GM23338 (cell line): ENCODE measurements around the gene PRELID2. TPM values are rescaled to one million over a fixed set of nuclear protein-coding genes. Genes with fewer than 3 reads are reported as not detected.

Experiments used
- ATAC-seq: fragments of 200-7000 bp; cut with Tn5 transposase; 3 replicates; pipeline ENCODE4 v1.9.1; 2020
- DNase-seq: peaks from one replicate; pipeline ENCODE4 v3.0.0-alpha.2; 2015; ENCODE audit warnings: low spot score
- H2AFZ ChIP-seq: fragments of 200-600 bp; sonication (generic); 2 replicates; pipeline ENCODE4 v1.8.0; 2016; ENCODE audit warnings: antibody characterized with exemption, mild to moderate bottlenecking, moderate library complexity
- H3F3A ChIP-seq: fragments of 200-600 bp; sonication (generic); replicated peaks from 2 replicates; pipeline ENCODE4 v1.8.0; 2017; ENCODE audit warnings: antibody characterized with exemption, mixed run types, low read depth
- H3K27ac ChIP-seq: fragments of 200-600 bp; sonication (generic); 2 replicates; pipeline ENCODE4 v1.6.1; 2016; ENCODE audit warnings: low read depth
- H3K27me3 ChIP-seq: fragments of 200-600 bp; sonication (generic); 2 replicates; pipeline ENCODE4 v1.8.0; 2016; ENCODE audit warnings: mild to moderate bottlenecking, mixed run types, moderate library complexity; ENCODE audit not compliant: insufficient read depth
- H3K36me3 ChIP-seq: fragments of 200-600 bp; sonication (generic); 2 replicates; pipeline ENCODE4 v1.8.0; 2016; ENCODE audit warnings: mild to moderate bottlenecking; ENCODE audit not compliant: insufficient read depth
- H3K4me1 ChIP-seq: fragments of 200-600 bp; sonication (generic); 2 replicates; pipeline ENCODE4 v1.8.0; 2016; ENCODE audit warnings: mild to moderate bottlenecking, moderate library complexity; ENCODE audit not compliant: insufficient read depth
- H3K4me2 ChIP-seq: fragments of 200-600 bp; sonication (generic); 2 replicates; pipeline ENCODE4 v1.7.1; 2017; ENCODE audit warnings: mixed run types
- H3K4me3 ChIP-seq: fragments of 200-600 bp; sonication (generic); 2 replicates; pipeline ENCODE4 v1.6.1; 2016; ENCODE audit warnings: mixed run types
- H3K79me2 ChIP-seq: fragments of 200-600 bp; sonication (generic); replicated peaks from 2 replicates; pipeline ENCODE4 v1.8.0; 2017; ENCODE audit warnings: mild to moderate bottlenecking; ENCODE audit not compliant: insufficient read depth
- H3K9me2 ChIP-seq: fragments of 200-600 bp; sonication (generic); 2 replicates; pipeline ENCODE4 v1.8.0; 2017; ENCODE audit not compliant: insufficient read depth
- H4K20me1 ChIP-seq: fragments of 200-600 bp; sonication (generic); replicated peaks from 2 replicates; pipeline ENCODE4 v1.8.0; 2017; ENCODE audit warnings: mild to moderate bottlenecking; ENCODE audit not compliant: insufficient read depth
- H3K27ac Mint-ChIP-seq: 2 replicates; pipeline ENCODE4 v1.8.0; 2020; ENCODE audit warnings: inconsistent platforms, mild to moderate bottlenecking, moderate library complexity, mixed read lengths
- H3K27me3 Mint-ChIP-seq: 3 replicates; pipeline ENCODE4 v1.8.0; 2022; ENCODE audit warnings: low read depth, mild to moderate bottlenecking, moderate library complexity, mixed read lengths, inconsistent platforms; ENCODE audit not compliant: insufficient read depth, poor library complexity
- H3K36me3 Mint-ChIP-seq: 3 replicates; pipeline ENCODE4 v1.8.0; 2021; ENCODE audit warnings: low read depth, mild to moderate bottlenecking, inconsistent platforms, moderate library complexity, mixed read lengths
- H3K4me1 Mint-ChIP-seq: 3 replicates; pipeline ENCODE4 v1.8.0; 2020; ENCODE audit warnings: mild to moderate bottlenecking, inconsistent platforms, mixed read lengths
- H3K4me3 Mint-ChIP-seq: 3 replicates; pipeline ENCODE4 v1.8.0; 2021; ENCODE audit warnings: moderate library complexity, mild to moderate bottlenecking, inconsistent platforms, mixed read lengths
- H3K9me3 Mint-ChIP-seq: 3 replicates; pipeline ENCODE4 v1.8.0; 2020; ENCODE audit warnings: moderate library complexity, mild to moderate bottlenecking, inconsistent platforms, mixed read lengths
- CREB1 ChIP-seq: fragments of 250-450 bp; sonication (Bioruptor Pico); IDR thresholded peaks from 2 replicates; pipeline ENCODE4 v1.5.0; 2020; ENCODE audit warnings: low read depth, mild to moderate bottlenecking, moderate library complexity
- CTCF ChIP-seq, 2 experiments: fragments of 200-600 bp in 1 of 2; sonication (generic) in 1 of 2; conservative IDR thresholded peaks; 2 replicates each; pipeline versions ENCODE4 v1.5.1 to v1.6.1; 2016 to 2017; ENCODE audit warnings: antibody characterized with exemption in 2 of 2, low read depth in 2 of 2, mild to moderate bottlenecking in 2 of 2, moderate library complexity in 1 of 2
- ETS1 ChIP-seq: IDR thresholded peaks from 2 replicates; pipeline ENCODE4 v1.6.1; 2016; ENCODE audit warnings: antibody characterized with exemption
- EZH2 ChIP-seq: fragments of 200-600 bp; sonication (generic); IDR thresholded peaks from one replicate; pipeline ENCODE4 v1.8.0; 2017; ENCODE audit warnings: antibody characterized with exemption, mild to moderate bottlenecking, low read depth; ENCODE audit not compliant: unreplicated experiment
- JUNB ChIP-seq: IDR thresholded peaks from one replicate; pipeline ENCODE4 v1.6.1; 2016; ENCODE audit warnings: antibody characterized with exemption; ENCODE audit not compliant: unreplicated experiment
- NANOG ChIP-seq: IDR thresholded peaks from 2 replicates; pipeline ENCODE4 v1.6.1; 2016; ENCODE audit warnings: antibody characterized with exemption, borderline replicate concordance
- POLR2AphosphoS5 ChIP-seq: IDR thresholded peaks from 2 replicates; pipeline ENCODE4 v1.6.1; 2016; ENCODE audit warnings: antibody characterized with exemption, low read depth
- STAT1 ChIP-seq: IDR thresholded peaks from one replicate; pipeline ENCODE4 v1.6.1; 2016; ENCODE audit warnings: antibody characterized with exemption; ENCODE audit not compliant: unreplicated experiment
- ZNF114 ChIP-seq: fragments of 250-450 bp; sonication (Bioruptor Pico); IDR thresholded peaks from 2 replicates; pipeline ENCODE4 v1.5.0; 2020; ENCODE audit warnings: mild to moderate bottlenecking, moderate library complexity
- ZNF331 ChIP-seq: fragments of 250-450 bp; sonication (Bioruptor Pico); IDR thresholded peaks from 2 replicates; pipeline ENCODE4 v1.5.0; 2020; ENCODE audit warnings: low read depth, mild to moderate bottlenecking, moderate library complexity
- ZNF462 ChIP-seq: fragments of 250-450 bp; sonication (Bioruptor Pico); IDR thresholded peaks from 2 replicates; pipeline ENCODE4 v1.5.0; 2020; ENCODE audit warnings: mild to moderate bottlenecking, moderate library complexity
- polyA plus RNA-seq: library from polyadenylated mRNA; unstranded; fragments of >200 nt; fragmentation: Nextera tagmentation; extraction: Ambion mirVana; gene quantifications from 2 replicates; pipeline ENCODE4 v1.2.1, GENCODE V29; 2016
- total RNA-seq: library from RNA; depleted of rRNA; stranded (reverse); fragments of >200 nt; shearing (Covaris generic); gene quantifications from 2 replicates; pipeline ENCODE4 v1.2.3, GENCODE V29; 2014

Gene PRELID2
- total and polyA plus RNA-seq, 2 experiments from 2014 or later = 9.3 to 9.8 TPM

GRCh38 chr5:145797336-145797735 lies 37.8 kb downstream of the PRELID2 start (continued):
- no peak for TF ChIP-seq CTCF (conservative IDR thresholded peaks at IDR 0.05; ENCODE audit: low read depth in 2 of 2)
- no peak for TF ChIP-seq CREB1 (CRISPR knock-in tag)

- Mint-ChIP-seq H3K4me3 (no peak overlapping the region), H3K9me3 (no peaks in the 10 kb centered on the region), H3K4me1 (no peaks in the 10 kb centered on the region; the same call in 2 of the 3 replicates), H3K27me3 (peaks cover 5% of the 10 kb centered on the region), H3K27ac (no peak overlapping the region), H3K36me3 (no peaks in the 10 kb centered on the region)
- H3F3A ChIP-seq = no peaks in the 10 kb centered on the region
- H3K4me3 ChIP-seq = no peak overlapping the region
- no peak overlapping the region for H3K4me2 ChIP-seq
- peaks cover 10% of the 10 kb centered on the region; the same call in 1 of the 2 replicates for H3K4me1 ChIP-seq
- no peaks in the 10 kb centered on the region for H3K9me2 ChIP-seq
- no peak for ATAC-seq
- H4K20me1 ChIP-seq = no peaks in the 10 kb centered on the region
- H3K36me3 ChIP-seq = no peaks in the 10 kb centered on the region
- no peaks in the 10 kb centered on the region for H3K27me3 ChIP-seq
- no peak for DNase-seq
- no peaks in the 10 kb centered on the region for H3K79me2 ChIP-seq
- no peak overlapping the region for H2AFZ ChIP-seq
- no peak overlapping the region for H3K27ac ChIP-seq
- TF ChIP-seq EZH2 (no peak), STAT1 (no peak), POLR2AphosphoS5 (no peak), ZNF331 (CRISPR knock-in tag) (no peak), CREB1 (CRISPR knock-in tag) (no peak), ZNF114 (no peak), NANOG (no peak)
These were observed 38.8 kb downstream of the PRELID2 start for GRCh38 chr5:145796318-145796717.

GRCh38 chr5:145793574-145793973 lies 41.6 kb downstream of the PRELID2 start:
- no peak overlapping the region for H3K4me3 Mint-ChIP-seq
- ATAC-seq = no peak
- H3K27ac Mint-ChIP-seq = no peak overlapping the region
- TF ChIP-seq ETS1 (no peak), ZNF462 (CRISPR knock-in tag) (no peak), EZH2 (no peak), STAT1 (no peak), NANOG (no peak), JUNB (no peak)

More at GRCh38 chr5:145793574-145793973, 41.6 kb downstream of the PRELID2 start:
- no peak overlapping the region for H3K27ac ChIP-seq
- no peaks in the 10 kb centered on the region; the same call in 1 of the 2 replicates for H4K20me1 ChIP-seq
- H3K4me1 Mint-ChIP-seq = no peaks in the 10 kb centered on the region; the same call in 2 of the 3 replicates
- no peaks in the 10 kb centered on the region for H3K9me3 Mint-ChIP-seq
- DNase-seq = no peak
- peaks cover 5% of the 10 kb centered on the region for H3K27me3 Mint-ChIP-seq
- H3K36me3 ChIP-seq = no peaks in the 10 kb centered on the region
- H3K36me3 Mint-ChIP-seq = no peaks in the 10 kb centered on the region; the same call in 2 of the 3 replicates
- no peaks in the 10 kb centered on the region for H3K27me3 ChIP-seq
- no peaks in the 10 kb centered on the region for H3K9me2 ChIP-seq
- H3F3A ChIP-seq = no peaks in the 10 kb centered on the region
- no peak overlapping the region for H3K4me2 ChIP-seq
- H3K79me2 ChIP-seq = no peaks in the 10 kb centered on the region
- no peak overlapping the region for H2AFZ ChIP-seq
- H3K4me3 ChIP-seq = no peak overlapping the region
- H3K4me1 ChIP-seq = peaks cover 10% of the 10 kb centered on the region; the same call in 1 of the 2 replicates
